GM18870 (cell line): ENCODE results near the gene C2orf42.
"Not testable (repeated sequence)": the region's sequence is repeated elsewhere in the genome, so short reads cannot be mapped to it uniquely, and the experiment has no call there.

Experiments used
- ATAC-seq: cut with Tn5 transposase; IDR thresholded peaks from one replicate; pipeline ENCODE4 v1.9.1; 2021; ENCODE audit warnings: moderate library complexity; ENCODE audit not compliant: unreplicated experiment

The C2orf42 gene

GRCh38 chr2:70190418-70191243 lies at the start of gene C2orf42:
C2orf42 (minus strand) TSS chr2:70191019; CDS start chr2:70181985, 9,034 bp downstream.
- peak; percentile 83 for ATAC-seq

GRCh38 chr2:70240599-70240998 lies 49.8 kb upstream of the C2orf42 start:
- ATAC-seq: no peak

- ATAC-seq: no peak
Measured at GRCh38 chr2:70233926-70234325, 43.1 kb upstream of the C2orf42 start.

- no peak for ATAC-seq
Measured at GRCh38 chr2:70226781-70227180, 36.0 kb upstream of the C2orf42 start.

GRCh38 chr2:70223305-70223704 lies 32.5 kb upstream of the C2orf42 start:
- ATAC-seq: not testable (repeated sequence)

- no peak for ATAC-seq
Measured at GRCh38 chr2:70214953-70215549, 24.2 kb upstream of the C2orf42 start.

- ATAC-seq: no peak
Measured at GRCh38 chr2:70214365-70214764, 23.5 kb upstream of the C2orf42 start.

- no peak for ATAC-seq
Measured at GRCh38 chr2:70212298-70212932, 21.6 kb upstream of the C2orf42 start.

- no peak for ATAC-seq
Measured at GRCh38 chr2:70211595-70211994, 20.8 kb upstream of the C2orf42 start.

- ATAC-seq: no peak
Measured at GRCh38 chr2:70204452-70204851, 13.6 kb upstream of the C2orf42 start.

- ATAC-seq: no peak
Measured at GRCh38 chr2:70203086-70203485, 12.3 kb upstream of the C2orf42 start.

- ATAC-seq: no peak
Measured at GRCh38 chr2:70202236-70202806, 11.5 kb upstream of the C2orf42 start.

- ATAC-seq: no peak
Measured at GRCh38 chr2:70201831-70202230, 11.0 kb upstream of the C2orf42 start.

- no peak for ATAC-seq
Measured at GRCh38 chr2:70201225-70201768, 10.5 kb upstream of the C2orf42 start.

GRCh38 chr2:70199320-70199864 lies 8.6 kb upstream of the C2orf42 start:
- ATAC-seq: no peak

GRCh38 chr2:70192516-70192915 lies 1.7 kb upstream of the C2orf42 start:
- ATAC-seq: no peak

GRCh38 chr2:70191244-70191735 lies 471 bp upstream of the C2orf42 start:
- ATAC-seq: no peak

- no peak for ATAC-seq
Measured at GRCh38 chr2:70188460-70188859, 2.4 kb downstream of the C2orf42 start.

- ATAC-seq: not testable (repeated sequence)
Measured at GRCh38 chr2:70187170-70187569, 3.6 kb downstream of the C2orf42 start.

GRCh38 chr2:70182689-70183088 lies 8.1 kb downstream of the C2orf42 start:
- ATAC-seq: no peak
